H1 (cell line): ENCODE results near the gene ADGRL3. TPM values are rescaled to one million over a fixed set of nuclear protein-coding genes. Genes with fewer than 3 reads are reported as not detected.

ENCODE experiments used
- CHD1 ChIP-seq: IDR thresholded peaks from 2 replicates; pipeline ENCODE4 v1.6.1; 2012; ENCODE audit warnings: low read depth, low read length, improper control_type of control experiment
- CHD2 ChIP-seq: IDR thresholded peaks from 2 replicates; pipeline ENCODE4 v1.6.1; 2012; ENCODE audit warnings: low read length, improper control_type of control experiment
- CHD7 ChIP-seq: fragments of 300-600 bp; sonication (generic); IDR thresholded peaks from 2 replicates; pipeline ENCODE4 v1.7.1; 2012; ENCODE audit warnings: low read length, moderate library complexity, mild to moderate bottlenecking, inconsistent platforms; ENCODE audit not compliant: insufficient replicate concordance
- CREB1 ChIP-seq: IDR thresholded peaks from 2 replicates; pipeline ENCODE4 v1.6.1; 2012; ENCODE audit warnings: inconsistent platforms
- polyA plus RNA-seq, 7 experiments: library from polyadenylated mRNA; depleted of rRNA in 3 of 7; stranded (reverse) in 5 of 7; unstranded in 2 of 7; fragments of >200 nt in 5 of 7; fragments of 200-250 nt in 2 of 7; gene quantifications; 1 replicate in 5 of 7; 2 replicates in 1 of 7; 4 replicates in 1 of 7; pipeline versions ENCODE4 v1.2.1 to v1.2.3, GENCODE V29; 2011 to 2013; ENCODE audit warnings: missing spikeins in 2 of 7, mixed read lengths in 2 of 7
- total RNA-seq: library from RNA; stranded (reverse); fragmentation: NEBNext Ultra II Directional; extraction: Animal tissue kit (Norgen Biotek cat#: 25700); gene quantifications from 2 replicates; pipeline ENCODE4 v1.2.1, GENCODE V29; 2021

ADGRL3 gene
- total and polyA plus RNA-seq, 2 of the 8 experiments (the other 6 are each of a cell fraction or from before 2014, with no cell fraction given): 6.6 to 13.0 TPM

- no peak for TF ChIP-seq CHD7
- TF ChIP-seq CREB1: no peak
- TF ChIP-seq CHD1: no peak
- TF ChIP-seq CHD2: no peak
- TF ChIP-seq, all 59 proteins: peak for 0
These were observed 75.1 kb downstream of the ADGRL3 start (continued) for GRCh38 chr4:61275241-61275640.
